Stimulated activated naive CD8-positive, alpha-beta T cell treated with anti-CD3 and anti-CD28 coated beads, Interleukin-15, Interleukin-2, amounts not matched to agents 100 ng/mL and 50 ng/mL, for 24 hours (primary cell): ENCODE results near the gene ZNHIT3.
"Not testable (repeated sequence)": the region's sequence is repeated elsewhere in the genome, so short reads cannot be mapped to it uniquely, and the experiment has no call there.

Source experiments
- H3K27ac Mint-ChIP-seq: one replicate; pipeline ENCODE4 v1.8.0; 2021; ENCODE audit warnings: mild to moderate bottlenecking, mixed read lengths
- H3K27me3 Mint-ChIP-seq: one replicate; pipeline ENCODE4 v1.8.0; 2021; ENCODE audit warnings: mixed read lengths
- H3K36me3 Mint-ChIP-seq: one replicate; pipeline ENCODE4 v1.8.0; 2021; ENCODE audit warnings: low read depth, mixed read lengths
- H3K4me1 Mint-ChIP-seq: one replicate; pipeline ENCODE4 v1.8.0; 2021; ENCODE audit warnings: low read depth, mixed read lengths
- H3K4me3 Mint-ChIP-seq: one replicate; pipeline ENCODE4 v1.8.0; 2021; ENCODE audit warnings: mild to moderate bottlenecking, mixed read lengths
- H3K9me3 Mint-ChIP-seq: one replicate; pipeline ENCODE4 v1.8.0; 2021; ENCODE audit warnings: mixed read lengths

The ZNHIT3 gene

GRCh38 chr17:36500745-36501225 lies 14.3 kb downstream of the ZNHIT3 start:
- Mint-ChIP-seq H3K9me3 (no peaks in the 10 kb centered on the region), H3K27me3 (no peaks in the 10 kb centered on the region), H3K36me3 (peaks cover 54% of the 10 kb centered on the region), H3K4me1 (no peaks in the 10 kb centered on the region), H3K27ac (no peak overlapping the region), H3K4me3 (no peak overlapping the region)

- Mint-ChIP-seq H3K9me3 (no peaks in the 10 kb centered on the region), H3K4me3 (no peak overlapping the region), H3K4me1 (no peaks in the 10 kb centered on the region), H3K27me3 (no peaks in the 10 kb centered on the region), H3K36me3 (peaks cover 54% of the 10 kb centered on the region), H3K27ac (no peak overlapping the region)
These were observed 14.9 kb downstream of the ZNHIT3 start for GRCh38 chr17:36501351-36501750.

- Mint-ChIP-seq H3K36me3 (peaks cover 60% of the 10 kb centered on the region), H3K27ac (peak overlapping the region; percentile 67), H3K4me1 (no peaks in the 10 kb centered on the region), H3K4me3 (no peak overlapping the region), H3K27me3 (no peaks in the 10 kb centered on the region), H3K9me3 (no peaks in the 10 kb centered on the region)
These were observed 15.5 kb downstream of the ZNHIT3 start for GRCh38 chr17:36501963-36502362.

GRCh38 chr17:36503456-36504155 lies 17.1 kb downstream of the ZNHIT3 start:
- Mint-ChIP-seq H3K27ac (peak overlapping the region; percentile 38), H3K9me3 (no peaks in the 10 kb centered on the region), H3K27me3 (no peaks in the 10 kb centered on the region), H3K4me3 (no peak overlapping the region), H3K4me1 (no peaks in the 10 kb centered on the region), H3K36me3 (peaks cover 59% of the 10 kb centered on the region)

GRCh38 chr17:36504156-36504545 lies 17.7 kb downstream of the ZNHIT3 start:
- Mint-ChIP-seq H3K4me1 (no peaks in the 10 kb centered on the region), H3K4me3 (no peak overlapping the region), H3K9me3 (no peaks in the 10 kb centered on the region), H3K36me3 (peaks cover 59% of the 10 kb centered on the region), H3K27me3 (no peaks in the 10 kb centered on the region), H3K27ac (no peak overlapping the region)

- no peaks in the 10 kb centered on the region for H3K4me1 Mint-ChIP-seq
- H3K27ac Mint-ChIP-seq = no peak overlapping the region
- H3K36me3 Mint-ChIP-seq = peaks cover 65% of the 10 kb centered on the region
- H3K4me3 Mint-ChIP-seq = no peak overlapping the region
- H3K27me3 Mint-ChIP-seq = no peaks in the 10 kb centered on the region
- H3K9me3 Mint-ChIP-seq = no peaks in the 10 kb centered on the region
These were observed 18.7 kb downstream of the ZNHIT3 start for GRCh38 chr17:36505171-36505570.

GRCh38 chr17:36506249-36506826 lies 19.9 kb downstream of the ZNHIT3 start:
- H3K9me3 Mint-ChIP-seq = no peaks in the 10 kb centered on the region
- H3K36me3 Mint-ChIP-seq = peaks cover 72% of the 10 kb centered on the region
- H3K4me3 Mint-ChIP-seq = no peak overlapping the region
- no peaks in the 10 kb centered on the region for H3K27me3 Mint-ChIP-seq
- no peaks in the 10 kb centered on the region for H3K4me1 Mint-ChIP-seq
- H3K27ac Mint-ChIP-seq = no peak overlapping the region

GRCh38 chr17:36506831-36507230 lies 20.4 kb downstream of the ZNHIT3 start:
- H3K27ac Mint-ChIP-seq = no peak overlapping the region
- no peaks in the 10 kb centered on the region for H3K27me3 Mint-ChIP-seq
- H3K4me3 Mint-ChIP-seq = no peak overlapping the region
- H3K4me1 Mint-ChIP-seq = no peaks in the 10 kb centered on the region
- peaks cover 69% of the 10 kb centered on the region for H3K36me3 Mint-ChIP-seq
- H3K9me3 Mint-ChIP-seq = no peaks in the 10 kb centered on the region

GRCh38 chr17:36507266-36507665 lies 20.8 kb downstream of the ZNHIT3 start:
- H3K36me3 Mint-ChIP-seq = peaks cover 65% of the 10 kb centered on the region
- no peak overlapping the region for H3K27ac Mint-ChIP-seq
- no peaks in the 10 kb centered on the region for H3K9me3 Mint-ChIP-seq
- no peak overlapping the region for H3K4me3 Mint-ChIP-seq
- H3K4me1 Mint-ChIP-seq = no peaks in the 10 kb centered on the region
- H3K27me3 Mint-ChIP-seq = no peaks in the 10 kb centered on the region

- H3K4me3 Mint-ChIP-seq, H3K9me3 Mint-ChIP-seq, H3K27me3 Mint-ChIP-seq, H3K4me1 Mint-ChIP-seq: not testable (repeated sequence)
- peak overlapping the region; percentile 40 for H3K27ac Mint-ChIP-seq
- H3K36me3 Mint-ChIP-seq = peaks cover 65% of the 10 kb centered on the region
These were observed 22.0 kb downstream of the ZNHIT3 start for GRCh38 chr17:36508439-36508838.

- H3K4me1 Mint-ChIP-seq = no peaks in the 10 kb centered on the region
- no peaks in the 10 kb centered on the region for H3K9me3 Mint-ChIP-seq
- H3K27ac Mint-ChIP-seq = no peak overlapping the region
- H3K4me3 Mint-ChIP-seq = no peak overlapping the region
- H3K36me3 Mint-ChIP-seq = peaks cover 68% of the 10 kb centered on the region
- no peaks in the 10 kb centered on the region for H3K27me3 Mint-ChIP-seq
These were observed 22.9 kb downstream of the ZNHIT3 start for GRCh38 chr17:36509272-36509985.

GRCh38 chr17:36510636-36511035 lies 24.2 kb downstream of the ZNHIT3 start:
- H3K36me3 Mint-ChIP-seq = peaks cover 72% of the 10 kb centered on the region
- H3K4me1 Mint-ChIP-seq = no peaks in the 10 kb centered on the region
- no peak overlapping the region for H3K4me3 Mint-ChIP-seq
- H3K9me3 Mint-ChIP-seq = no peaks in the 10 kb centered on the region
- H3K27ac Mint-ChIP-seq = no peak overlapping the region
- H3K27me3 Mint-ChIP-seq = no peaks in the 10 kb centered on the region

GRCh38 chr17:36511216-36511615 lies 24.7 kb downstream of the ZNHIT3 start:
- Mint-ChIP-seq H3K4me3 (no peak overlapping the region), H3K36me3 (peaks cover 69% of the 10 kb centered on the region), H3K4me1 (no peaks in the 10 kb centered on the region), H3K27ac (no peak overlapping the region), H3K27me3 (no peaks in the 10 kb centered on the region), H3K9me3 (no peaks in the 10 kb centered on the region)

GRCh38 chr17:36512641-36513040 lies 26.2 kb downstream of the ZNHIT3 start:
- Mint-ChIP-seq H3K4me3 (no peak overlapping the region), H3K27me3 (no peaks in the 10 kb centered on the region), H3K36me3 (peaks cover 60% of the 10 kb centered on the region), H3K27ac (no peak overlapping the region), H3K9me3 (no peaks in the 10 kb centered on the region), H3K4me1 (no peaks in the 10 kb centered on the region)

GRCh38 chr17:36514856-36515255 lies 28.4 kb downstream of the ZNHIT3 start:
- no peaks in the 10 kb centered on the region for H3K27me3 Mint-ChIP-seq
- no peaks in the 10 kb centered on the region for H3K4me1 Mint-ChIP-seq
- H3K36me3 Mint-ChIP-seq = peaks cover 57% of the 10 kb centered on the region
- H3K27ac Mint-ChIP-seq = no peak overlapping the region
- H3K4me3 Mint-ChIP-seq = no peak overlapping the region
- no peaks in the 10 kb centered on the region for H3K9me3 Mint-ChIP-seq
